ENCODE data around the gene GLP2R. TPM values are rescaled to one million over a fixed set of nuclear protein-coding genes. Genes with fewer than 3 reads are reported as not detected.

Gene GLP2R
- total and polyA plus RNA-seq, 2 of the 8 experiments (the other 6 are each of a cell fraction or from before 2014, with no cell fraction given) = not detected

DNA sequence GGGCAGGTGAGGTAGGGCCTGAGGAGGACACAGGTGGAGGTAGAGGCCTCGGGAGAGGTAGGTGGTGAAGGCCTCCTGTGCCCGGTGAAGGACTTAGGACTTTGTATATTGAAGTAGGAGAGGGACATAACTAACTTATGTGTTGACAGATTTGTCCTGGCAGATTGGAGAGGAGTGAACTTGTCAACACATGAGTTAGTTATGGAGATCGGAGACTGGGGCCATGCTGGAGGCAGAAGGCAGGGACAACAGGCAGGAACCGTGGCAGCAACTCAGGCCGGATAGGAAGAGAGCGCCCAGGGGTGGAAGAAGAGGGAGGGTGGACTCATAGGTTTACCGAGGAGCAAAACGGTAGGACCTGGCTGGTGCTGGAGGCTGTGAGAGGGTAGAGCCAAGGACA lies 18.4 kb downstream of the GLP2R start (continued):
- TF ChIP-seq RNF2 (IDR thresholded peaks at IDR 0.05; ENCODE audit: borderline replicate concordance, low read depth, low read length, missing control alignments, poor library complexity, severe bottlenecking) = no peak
- TF ChIP-seq POLR2AphosphoS5 (IDR thresholded peaks at IDR 0.05; ENCODE audit: low read depth, low read length) = no peak
- TF ChIP-seq, protein P1, sequence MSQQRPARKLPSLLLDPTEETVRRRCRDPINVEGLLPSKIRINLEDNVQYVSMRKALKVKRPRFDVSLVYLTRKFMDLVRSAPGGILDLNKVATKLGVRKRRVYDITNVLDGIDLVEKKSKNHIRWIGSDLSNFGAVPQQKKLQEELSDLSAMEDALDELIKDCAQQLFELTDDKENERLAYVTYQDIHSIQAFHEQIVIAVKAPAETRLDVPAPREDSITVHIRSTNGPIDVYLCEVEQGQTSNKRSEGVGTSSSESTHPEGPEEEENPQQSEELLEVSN (IDR thresholded peaks at IDR 0.05) = no peak
- TF ChIP-seq SRF (IDR thresholded peaks at IDR 0.05; ENCODE audit: low read depth, low read length) = no peak
- no peak for TF ChIP-seq SIX5 (IDR thresholded peaks at IDR 0.05; ENCODE audit: low read depth, low read length)

Data from H1 (cell line).